CD4-positive, alpha-beta T cell treated with Interleukin-6 at 100 ng/mL for 8 hours (primary cell): ENCODE measurements around the gene GTPBP1.
A peak's percentile ranks its signal among the peaks of the same experiment; 100 is the strongest.

Experiments
- DNase-seq: peaks from one replicate; pipeline ENCODE4 v3.0.0-alpha.2; 2020; ENCODE audit warnings: mixed read lengths, low spot score

GTPBP1 gene

DNA sequence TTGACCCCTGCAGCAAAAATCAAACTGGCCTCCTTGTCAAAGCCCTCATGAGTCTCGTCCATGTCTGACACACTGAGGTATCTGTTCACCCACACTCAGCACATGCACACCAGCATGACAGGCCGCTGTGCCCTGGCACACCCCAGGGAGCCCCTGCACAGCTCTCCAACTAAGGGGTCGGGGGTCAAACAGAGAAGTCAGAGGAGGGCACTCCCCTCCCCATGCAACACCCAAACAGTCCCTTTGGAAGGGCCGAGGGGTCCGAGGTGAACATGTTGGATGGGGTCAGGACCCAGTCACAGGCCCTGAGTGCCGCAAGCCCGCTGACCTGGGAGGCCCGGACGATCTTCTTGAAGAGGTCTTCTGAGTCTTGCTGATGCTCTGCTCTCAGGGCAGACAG, 35.4 kb downstream of the GTPBP1 start:
- DNase-seq: no peak

DNA sequence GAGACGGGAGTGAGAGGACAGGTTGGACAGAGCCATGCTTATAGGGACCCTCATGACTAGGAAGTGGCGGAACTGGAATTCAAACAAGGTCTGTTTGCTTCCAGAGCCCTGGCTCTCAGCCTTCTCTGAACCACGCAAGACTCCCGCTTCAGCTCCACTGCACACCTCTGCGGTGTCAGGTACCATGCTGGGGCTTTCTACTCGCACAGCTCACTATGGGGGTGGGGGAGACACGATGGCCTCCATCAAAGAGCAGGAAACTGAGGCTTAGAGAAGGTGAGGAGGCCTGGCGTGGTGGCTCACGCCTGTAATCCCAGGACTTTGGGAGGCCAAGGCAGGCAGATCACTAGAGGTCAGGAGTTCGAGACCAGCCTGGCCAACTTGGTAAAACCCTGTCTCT, 35.8 kb downstream of the GTPBP1 start:
- no peak for DNase-seq

DNA sequence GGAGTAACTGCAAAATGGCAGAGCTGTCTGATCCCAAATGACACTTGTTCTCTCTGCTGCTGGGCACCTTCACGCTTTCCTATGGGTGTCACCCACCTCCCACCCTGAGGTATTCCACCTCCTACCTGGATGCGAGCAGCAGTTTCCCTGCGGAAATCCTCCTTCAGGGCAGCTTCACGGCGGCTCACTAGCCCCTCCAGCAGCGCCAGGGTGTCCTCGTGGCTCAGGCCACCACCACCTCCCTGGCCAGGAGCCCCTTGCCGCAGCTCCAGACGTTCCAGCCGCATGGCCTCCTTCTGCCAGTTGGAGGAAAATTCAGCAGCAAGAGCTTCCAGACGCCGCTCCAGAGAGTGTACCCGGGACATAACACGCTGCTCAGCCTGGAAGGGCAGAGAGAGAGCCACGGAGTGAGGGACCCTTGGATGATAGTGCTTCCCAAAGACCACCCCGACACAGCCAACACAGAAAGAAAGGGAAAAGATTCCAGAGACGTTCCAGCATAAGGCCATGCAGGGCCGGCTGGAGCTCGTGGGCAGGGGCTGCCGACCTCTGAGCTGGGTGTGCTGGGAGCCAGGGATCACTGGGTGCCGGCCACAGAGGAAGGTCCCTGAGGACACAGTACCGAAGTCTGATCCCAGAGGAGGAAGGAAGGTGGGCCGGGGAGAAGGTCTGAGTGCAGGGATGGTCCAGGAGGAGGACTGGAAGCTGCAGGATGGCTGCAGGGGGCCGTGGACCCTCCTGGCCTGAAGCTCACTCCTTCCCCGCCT, 36.6 kb downstream of the GTPBP1 start:
- DNase-seq: no peak

DNA sequence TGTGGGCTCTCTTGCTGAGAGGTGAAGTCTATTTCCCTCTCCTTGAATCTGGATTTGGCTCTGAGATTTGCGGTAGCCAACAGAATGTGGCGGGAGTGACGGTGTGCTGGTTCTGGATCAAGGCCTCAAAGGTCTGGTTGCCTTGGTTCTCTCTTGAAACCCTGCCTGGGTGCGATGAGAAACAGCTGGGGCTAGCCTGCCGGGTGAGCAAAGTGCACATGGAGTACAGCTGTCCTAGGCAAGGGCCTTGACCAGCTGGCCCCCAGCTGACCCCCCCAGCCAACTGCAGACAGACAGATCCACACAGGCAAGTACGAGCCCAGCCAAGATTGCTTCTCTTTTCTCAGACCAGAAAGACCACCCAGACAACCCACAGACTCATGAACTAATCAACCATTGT, 39.2 kb downstream of the GTPBP1 start:
- no peak for DNase-seq

DNA sequence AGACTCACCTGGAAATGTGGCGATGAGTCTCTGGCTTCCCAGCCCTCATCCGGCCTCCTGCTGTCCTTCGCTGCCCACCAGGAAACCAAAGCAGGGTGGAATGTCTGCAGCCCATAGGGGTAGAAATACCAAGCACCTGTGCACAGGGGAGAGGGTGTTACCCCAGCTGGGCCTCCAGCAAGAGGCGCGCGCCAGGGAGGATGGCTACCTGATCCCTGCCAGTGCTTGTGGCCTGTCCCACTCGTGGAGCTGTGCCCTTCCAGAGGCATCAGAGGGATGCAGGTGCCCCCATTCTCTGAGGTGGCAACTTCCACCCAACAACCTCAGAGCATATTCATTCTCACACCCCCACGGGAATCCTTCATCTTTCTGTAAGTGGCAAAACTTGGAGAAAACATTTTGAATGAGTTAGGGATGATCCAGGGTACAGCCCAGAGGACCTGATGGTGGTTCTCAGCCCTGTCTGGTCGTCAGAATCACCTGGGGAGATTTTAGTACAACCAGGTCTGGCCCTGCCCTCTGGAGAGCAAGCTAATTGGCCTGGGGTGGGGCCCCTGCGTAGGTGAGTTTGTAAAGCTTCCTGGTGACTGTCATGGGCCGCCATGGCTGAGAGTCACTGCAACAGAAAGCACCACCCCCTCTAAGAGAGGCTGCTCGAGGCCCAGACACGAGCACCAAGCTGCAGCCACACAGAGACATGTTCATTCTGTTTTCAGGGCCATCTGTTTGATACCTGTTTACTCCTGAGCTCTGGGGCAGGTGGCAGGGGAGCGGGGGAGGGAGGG, 40.1 kb downstream of the GTPBP1 start:
- no peak for DNase-seq

DNA sequence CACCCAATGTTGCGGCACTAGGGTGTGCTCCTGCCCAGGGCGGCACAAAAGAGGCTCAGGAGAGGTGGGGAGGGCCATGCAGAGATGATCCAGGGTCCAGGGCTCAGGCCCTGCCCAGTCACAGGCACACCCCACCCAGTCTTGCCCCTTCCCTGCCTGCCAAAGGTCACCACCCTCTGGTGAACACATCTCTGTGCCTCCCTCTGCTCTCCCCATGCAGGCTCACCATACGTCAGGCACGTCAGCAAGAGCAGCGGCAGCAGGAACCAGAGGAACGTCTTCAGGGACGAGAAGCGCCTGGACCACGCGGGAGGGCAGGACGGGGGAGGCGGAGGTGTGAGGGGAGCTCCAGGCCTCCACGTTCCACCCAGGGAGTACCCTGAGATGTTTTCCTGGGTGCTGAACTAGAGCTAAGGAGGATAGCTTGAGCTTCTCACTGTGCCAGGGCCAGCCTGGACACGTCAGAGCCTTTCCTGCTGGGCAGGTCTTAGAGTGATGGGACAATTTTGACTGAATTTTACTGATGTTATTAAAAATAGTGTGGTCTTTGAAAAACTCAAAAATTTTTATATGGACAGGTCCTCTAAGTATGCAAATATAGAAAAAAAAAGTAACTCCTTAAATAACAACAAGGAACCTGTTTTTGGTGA, 42.9 kb downstream of the GTPBP1 start:
- DNase-seq: no peak

DNA sequence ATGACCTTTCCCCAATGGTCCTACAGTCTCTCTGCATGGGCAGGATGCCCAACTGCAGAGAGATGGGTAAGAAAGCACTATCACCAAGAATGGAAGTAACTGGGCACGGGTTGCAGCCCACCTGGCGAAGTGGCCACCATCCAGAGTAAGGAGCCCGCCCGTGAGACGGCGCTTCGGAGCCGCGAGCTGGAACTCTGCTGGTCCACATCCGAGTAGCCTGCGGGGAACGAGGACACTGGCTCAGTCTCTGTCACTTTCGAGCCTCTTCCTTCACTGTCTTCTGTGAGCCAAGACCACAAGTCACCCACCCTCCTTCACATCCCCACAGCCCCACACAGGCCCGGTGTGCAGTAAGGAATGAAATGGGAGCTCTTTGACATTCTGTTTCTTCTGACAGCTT, 44.4 kb downstream of the GTPBP1 start:
- DNase-seq: no peak

DNA sequence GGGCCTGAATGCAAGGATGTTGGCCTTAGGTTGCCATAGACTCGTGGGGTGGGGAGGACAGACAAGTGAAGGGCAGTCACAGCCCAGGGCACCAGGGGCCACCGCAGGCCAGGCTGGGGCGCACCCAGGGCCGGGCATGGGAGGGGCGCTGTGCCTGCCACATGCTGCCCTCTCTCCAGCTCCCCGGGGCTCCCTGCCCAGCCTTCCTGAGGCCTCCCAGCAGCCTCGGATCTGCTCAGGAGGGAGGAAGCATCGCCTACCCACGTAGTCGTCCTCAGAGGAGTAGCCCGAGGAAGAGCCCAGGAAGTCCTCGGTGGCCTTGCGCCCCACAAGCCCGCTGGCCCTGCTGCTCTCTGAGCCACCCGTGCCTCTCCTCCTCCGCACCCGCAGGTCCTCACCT, 44.9 kb downstream of the GTPBP1 start:
- DNase-seq: no peak

DNA sequence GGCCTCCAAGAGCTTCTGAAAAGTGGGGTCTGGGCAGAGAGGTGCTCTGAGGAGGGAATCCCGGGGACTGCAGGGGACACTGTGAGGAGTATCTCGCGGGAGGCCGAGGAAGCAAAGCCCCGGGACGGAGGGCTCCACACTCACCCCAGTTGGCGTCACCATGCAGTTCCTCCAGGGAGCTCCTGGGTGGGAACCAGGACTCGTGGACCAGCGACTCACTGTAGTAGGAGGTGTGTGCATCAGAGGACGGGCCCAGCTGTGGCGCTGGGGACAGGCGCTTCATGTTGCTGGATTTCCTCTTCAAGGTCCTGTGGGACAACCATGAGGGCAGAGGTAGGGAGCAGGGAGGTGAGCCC, 45.3 kb downstream of the GTPBP1 start:
- no peak for DNase-seq

DNA sequence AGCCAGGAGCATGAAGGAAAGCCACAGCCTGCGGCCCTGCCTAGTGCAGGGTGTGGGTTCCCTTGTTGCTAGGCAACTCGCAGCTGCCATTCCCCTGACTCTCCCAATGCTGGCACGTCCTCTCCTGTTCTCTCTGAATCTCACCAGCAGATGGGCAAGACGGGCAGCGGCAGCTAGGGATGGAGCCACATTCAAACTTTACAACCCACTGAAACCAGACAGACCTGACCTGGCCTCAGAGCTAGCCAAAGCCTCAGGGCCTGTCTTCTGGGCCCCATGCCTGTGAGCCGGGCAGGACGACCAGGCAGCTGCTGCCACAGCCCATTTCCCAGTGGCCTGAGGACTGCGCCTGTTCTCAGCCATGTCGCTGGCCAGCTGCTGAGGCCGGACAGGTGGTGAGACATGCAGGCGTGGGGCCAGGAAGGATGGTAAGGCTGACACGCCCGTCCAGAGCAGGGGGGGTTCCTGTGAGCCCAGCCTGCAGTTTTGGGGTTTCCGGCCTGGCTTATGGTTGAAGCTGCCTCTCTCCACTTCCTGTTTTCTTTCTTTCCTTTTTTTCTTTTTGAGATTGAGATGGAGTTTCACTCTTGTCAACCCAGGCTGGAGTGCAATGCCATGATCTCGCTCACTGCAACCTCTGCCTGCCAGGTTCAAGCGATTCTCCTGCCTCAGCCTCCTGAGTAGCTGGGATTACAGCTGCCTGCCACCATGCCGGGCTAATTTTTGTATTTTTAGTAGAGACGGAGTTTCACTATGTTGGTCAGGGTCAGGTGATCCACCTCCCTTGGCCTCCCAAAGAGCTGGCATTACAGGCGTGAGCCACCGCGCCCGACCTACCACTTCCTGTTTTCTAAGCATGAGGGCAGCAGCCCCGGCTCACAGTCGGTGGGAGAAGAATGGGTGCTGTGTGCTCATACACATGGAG, 45.9 kb downstream of the GTPBP1 start:
- DNase-seq: peak; percentile 87

DNA sequence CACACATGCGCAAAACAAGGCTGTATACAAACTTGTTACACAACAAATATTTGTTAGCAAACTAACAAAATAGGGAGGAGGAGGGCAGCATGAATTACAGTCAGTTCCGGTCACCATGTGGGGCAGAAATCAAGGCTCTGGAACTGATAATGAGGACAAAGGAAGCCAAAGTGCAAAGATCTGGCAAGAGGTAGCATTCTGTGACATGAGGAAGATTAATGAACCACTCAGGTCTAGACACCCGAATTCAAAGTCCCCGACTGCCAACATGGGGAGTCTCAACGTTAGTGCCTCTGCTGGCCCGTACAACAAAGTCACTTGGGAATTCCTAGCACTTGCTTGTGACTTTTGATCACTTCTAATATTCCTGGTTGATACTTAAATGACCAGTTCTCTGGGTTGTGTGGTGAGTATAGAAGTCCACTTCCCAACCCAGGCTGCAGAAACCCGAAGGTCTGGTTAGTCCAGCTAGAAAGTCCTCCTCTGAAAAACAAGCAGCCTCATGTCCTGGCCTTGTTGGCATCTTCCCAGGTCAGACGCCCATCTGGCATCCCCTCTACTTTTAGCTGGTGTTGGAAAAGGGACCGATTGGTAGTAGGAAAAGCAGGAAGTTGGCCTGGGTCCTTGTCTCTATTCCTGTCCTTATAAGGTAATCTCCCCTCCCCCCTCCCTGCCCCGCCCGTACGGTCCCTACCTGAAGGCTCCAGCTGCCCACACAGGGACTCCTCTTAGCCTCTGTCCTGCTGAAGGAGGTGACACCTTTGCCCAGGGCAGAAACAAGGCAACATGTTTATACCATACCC, 48.4 kb downstream of the GTPBP1 start:
- peak; percentile 35 for DNase-seq

DNA sequence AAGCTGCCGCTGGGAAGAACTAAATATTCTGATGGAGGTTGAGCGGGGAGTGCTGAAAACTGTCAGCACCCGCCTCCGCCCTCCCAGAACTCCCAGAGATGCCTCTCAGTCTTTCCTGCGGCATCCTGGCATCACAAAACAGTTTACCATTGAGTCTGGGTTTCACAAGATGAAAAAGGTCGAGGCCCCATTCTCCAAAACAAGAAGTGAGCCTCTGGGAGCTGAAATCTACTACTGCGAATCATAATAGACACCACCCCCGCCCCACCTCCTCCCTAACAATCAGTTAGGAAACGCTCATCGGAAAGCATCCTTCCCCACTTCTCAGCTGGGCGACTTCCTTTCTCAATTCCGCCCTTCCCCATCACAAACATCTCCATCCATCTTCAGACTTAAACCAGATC, 49.0 kb downstream of the GTPBP1 start:
- peak; percentile 34 for DNase-seq

DNA sequence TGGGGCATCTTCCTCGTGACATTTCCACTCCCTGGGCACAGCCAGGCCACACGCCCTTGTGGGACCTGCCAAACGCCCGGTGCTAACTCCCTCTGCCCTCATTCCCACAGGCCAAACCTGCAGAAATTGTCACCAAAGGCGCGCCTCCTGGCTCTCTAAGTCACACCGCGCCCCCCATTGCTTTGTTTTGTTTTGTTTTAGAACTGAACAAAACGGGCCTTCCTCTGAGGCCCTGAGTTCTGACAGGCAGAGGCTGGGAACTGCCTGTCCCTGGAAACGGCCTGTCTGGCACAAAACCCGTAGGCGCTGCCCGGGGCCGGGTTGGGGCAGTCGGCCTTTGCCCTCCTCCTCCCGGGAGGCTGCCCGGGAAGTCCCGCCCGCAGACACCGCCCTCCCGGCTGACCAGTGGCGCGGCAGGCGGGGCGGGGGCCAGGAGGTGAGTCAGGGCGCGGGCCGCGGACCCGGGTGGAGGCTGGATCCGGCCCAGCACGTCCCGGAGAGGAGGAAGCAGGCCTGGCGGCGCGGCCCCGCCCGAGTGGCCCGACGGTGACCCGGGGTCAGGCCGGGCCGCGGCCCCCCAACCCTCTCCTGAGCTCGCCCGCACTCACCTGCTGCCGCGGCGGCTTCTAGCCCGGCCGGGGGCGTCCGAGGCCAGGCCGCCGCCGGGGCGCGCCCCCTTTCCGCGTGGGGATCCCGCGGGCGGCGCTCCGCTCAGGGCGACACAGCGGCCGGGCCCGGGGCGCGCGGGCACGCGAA, 49.6 kb downstream of the GTPBP1 start:
- peak; percentile 38 for DNase-seq

DNA sequence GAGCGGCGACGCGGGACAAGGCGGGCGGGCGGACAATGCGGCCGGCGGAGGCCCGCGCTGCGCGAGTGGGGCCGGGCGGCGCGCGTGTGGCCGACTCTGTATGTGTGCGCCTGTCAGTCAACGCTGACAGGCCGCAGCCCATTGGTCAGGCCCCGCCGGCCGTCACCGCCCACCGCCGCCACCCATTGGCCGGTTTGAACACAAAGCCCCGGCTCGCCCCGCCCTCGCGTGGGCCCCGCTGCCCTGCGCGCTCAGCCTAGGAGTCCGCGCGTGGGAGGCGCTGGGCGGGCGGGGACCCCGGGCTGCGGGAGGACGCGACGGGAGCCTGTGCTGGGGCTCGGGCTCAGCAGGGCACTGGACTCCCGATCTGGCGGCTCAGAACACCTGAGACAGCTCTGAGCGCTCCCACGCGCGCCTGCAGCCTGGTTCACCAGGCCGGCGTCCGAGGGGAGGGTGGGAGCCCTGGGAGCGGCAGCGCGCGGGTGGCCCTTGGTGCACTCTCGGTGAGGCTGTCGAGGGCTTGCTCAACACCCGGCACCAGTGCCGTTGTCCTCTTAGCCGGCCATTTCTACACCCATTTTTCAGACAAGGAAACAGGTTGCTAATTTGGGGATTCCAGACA, 50.3 kb downstream of the GTPBP1 start, which contains the start of gene SUN2:
Gene SUN2, minus strand, starts transcription at position 88 of the 622 bp plus-strand sequence. CDS start 3,370 bp downstream, outside the sequence.
- DNase-seq: peak; percentile 93

DNA sequence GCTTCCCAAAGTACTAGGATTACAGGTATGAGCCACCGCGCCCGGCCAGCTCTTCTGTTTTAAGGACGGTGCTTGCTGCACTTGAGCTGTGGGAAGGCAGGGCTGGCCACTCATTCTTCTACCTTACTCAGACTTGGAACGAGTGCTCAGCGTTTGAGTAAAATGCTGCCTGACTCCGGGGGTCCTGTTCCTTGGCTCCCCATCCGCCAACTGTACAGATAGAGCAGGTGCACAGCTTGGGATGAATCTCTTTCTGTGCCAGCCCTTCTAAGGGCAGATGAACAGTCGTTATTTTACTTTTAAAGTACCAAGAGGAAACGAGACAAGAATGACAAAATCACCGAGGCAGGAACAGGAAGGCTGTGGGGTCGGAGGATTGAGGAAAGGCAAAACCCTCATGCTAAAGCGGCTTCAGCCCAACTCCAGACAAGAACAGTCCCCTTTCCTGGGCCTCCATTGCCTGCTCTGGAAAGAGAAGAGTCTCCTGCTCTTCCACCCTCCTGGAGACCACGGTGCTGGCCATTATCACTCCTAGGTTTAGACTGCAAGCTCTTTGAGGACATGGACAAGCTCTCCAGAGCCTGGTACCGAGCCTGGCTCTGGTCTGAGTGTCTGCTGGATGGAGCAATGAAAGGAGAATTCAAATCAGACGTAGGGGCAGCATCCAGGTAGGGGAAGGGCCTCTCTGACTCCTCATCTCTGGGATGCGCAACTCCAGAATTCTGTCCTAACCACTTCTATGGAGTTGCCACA, 51.1 kb downstream of the GTPBP1 start:
- DNase-seq: no peak

DNA sequence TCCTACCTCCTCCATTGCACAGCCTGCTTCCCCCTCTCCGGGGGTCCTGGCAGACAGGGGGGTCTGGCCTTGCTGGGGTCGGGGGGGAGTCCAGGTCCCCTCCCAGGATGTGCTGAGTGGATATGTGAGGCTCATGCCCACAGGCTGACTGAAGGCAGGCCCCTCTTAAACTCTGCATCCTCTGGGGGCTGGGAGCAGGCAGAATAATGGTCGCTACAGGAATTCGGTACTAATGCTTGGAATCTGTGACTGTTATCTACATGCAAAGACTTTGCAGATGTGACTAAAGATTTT, 51.7 kb downstream of the GTPBP1 start:
- DNase-seq: no peak

DNA sequence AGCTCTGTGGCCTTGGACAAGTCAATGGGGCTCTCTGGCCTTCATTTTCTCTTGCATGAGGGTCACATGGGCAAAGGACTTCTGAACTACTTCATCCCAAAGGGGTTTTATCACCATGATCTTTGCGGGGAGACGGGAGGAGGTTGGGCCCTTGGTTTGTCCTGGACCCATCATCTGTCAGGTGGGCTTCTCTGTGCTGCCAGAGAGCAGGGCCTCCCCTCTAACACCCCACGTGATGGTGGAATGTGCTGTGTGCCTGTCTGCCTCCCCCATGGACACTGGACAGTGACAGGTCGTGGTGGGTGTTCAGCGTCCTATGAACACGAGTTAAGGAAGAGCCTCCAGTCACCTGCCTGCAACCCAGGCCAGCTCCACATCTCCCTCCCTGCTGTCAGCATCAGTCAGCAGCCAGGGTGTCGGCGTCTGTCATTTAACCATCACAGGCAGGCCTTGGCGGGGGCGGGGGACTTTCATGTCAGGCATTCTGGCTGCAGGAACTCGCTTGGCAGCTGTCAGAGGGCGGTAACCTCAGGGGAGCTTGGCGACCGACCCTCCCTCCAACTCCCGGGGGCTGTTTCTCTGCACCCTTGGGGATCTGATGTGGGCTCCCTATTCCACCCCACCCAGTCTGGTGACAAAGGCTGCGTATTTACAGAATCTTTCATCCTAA, 52.7 kb downstream of the GTPBP1 start:
- DNase-seq: peak; percentile 73

DNA sequence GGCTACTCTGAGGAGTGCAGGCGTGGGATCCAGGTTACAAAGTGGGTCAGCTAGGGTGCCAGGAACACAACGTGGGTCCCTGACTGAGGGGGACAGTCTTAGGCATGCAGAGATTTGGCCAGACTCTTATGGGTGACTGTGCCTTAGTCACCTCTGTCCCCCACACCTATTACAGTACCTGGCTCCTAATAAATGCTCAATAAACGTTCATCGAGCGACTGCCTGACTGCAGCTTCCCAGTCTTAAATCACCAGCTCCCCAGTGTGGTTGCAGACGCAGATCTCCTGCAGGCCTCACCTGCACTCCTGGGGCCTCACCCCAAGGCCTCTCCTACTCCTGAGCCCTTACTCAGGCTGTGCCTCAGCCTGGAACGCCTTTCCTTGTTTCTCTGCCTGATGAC, 53.3 kb downstream of the GTPBP1 start:
- no peak for DNase-seq
